Neural progenitor cell (in vitro differentiated cells): ENCODE results near the gene HSF4. TPM values are rescaled to one million over a fixed set of nuclear protein-coding genes. Genes with fewer than 3 reads are reported as not detected.
A peak's percentile ranks its signal among the peaks of the same experiment; 100 is the strongest.

ENCODE experiments used
- DNase-seq: peaks from one replicate; pipeline ENCODE4 v3.0.0-alpha.2; 2016; ENCODE audit warnings: low spot score
- H2AFZ ChIP-seq: fragments of 200-600 bp; sonication (generic); replicated peaks from 2 replicates; pipeline ENCODE4 v1.6.1; 2016; ENCODE audit warnings: antibody characterized with exemption
- H3F3A ChIP-seq: fragments of 200-600 bp; sonication (generic); 2 replicates; pipeline ENCODE4 v1.6.1; 2016; ENCODE audit warnings: antibody characterized with exemption, low read depth
- H3K27ac ChIP-seq: fragments of 200-600 bp; sonication (generic); 2 replicates; pipeline ENCODE4 v1.5.1; 2016; ENCODE audit warnings: mild to moderate bottlenecking
- H3K27me3 ChIP-seq: fragments of 200-600 bp; sonication (generic); 2 replicates; pipeline ENCODE4 v1.6.1; 2016; ENCODE audit warnings: mild to moderate bottlenecking, moderate library complexity
- H3K36me3 ChIP-seq: fragments of 200-600 bp; sonication (generic); 2 replicates; pipeline ENCODE4 v1.5.1; 2016
- H3K4me1 ChIP-seq: fragments of 200-600 bp; sonication (generic); 2 replicates; pipeline ENCODE4 v1.6.1; 2016; ENCODE audit warnings: mixed run types
- H3K4me2 ChIP-seq: fragments of 200-600 bp; sonication (generic); 2 replicates; pipeline ENCODE4 v1.6.1; 2016
- H3K4me3 ChIP-seq: fragments of 200-600 bp; sonication (generic); 2 replicates; pipeline ENCODE4 v1.5.1; 2016
- H3K79me2 ChIP-seq: fragments of 200-600 bp; sonication (generic); 2 replicates; pipeline ENCODE4 v1.6.1; 2016; ENCODE audit warnings: low read depth
- H3K9ac ChIP-seq: fragments of 200-600 bp; sonication (generic); 2 replicates; pipeline ENCODE4 v1.6.1; 2016
- H3K9me3 ChIP-seq: fragments of 200-600 bp; sonication (generic); 2 replicates; pipeline ENCODE4 v1.5.1; 2016; ENCODE audit warnings: low read depth
- H4K20me1 ChIP-seq: fragments of 200-600 bp; sonication (generic); 2 replicates; pipeline ENCODE4 v1.6.1; 2016; ENCODE audit warnings: low read depth
- H3K27ac Mint-ChIP-seq: 3 replicates; pipeline ENCODE4 v1.8.0; 2021; ENCODE audit warnings: mixed read lengths
- H3K27me3 Mint-ChIP-seq: 2 replicates; pipeline ENCODE4 v1.8.0; 2022; ENCODE audit warnings: low read depth, mild to moderate bottlenecking, inconsistent platforms, moderate library complexity, mixed read lengths; ENCODE audit not compliant: insufficient read depth
- H3K36me3 Mint-ChIP-seq: 3 replicates; pipeline ENCODE4 v1.8.0; 2021; ENCODE audit warnings: mixed read lengths
- H3K4me1 Mint-ChIP-seq: 3 replicates; pipeline ENCODE4 v1.8.0; 2021; ENCODE audit warnings: mixed read lengths
- H3K4me3 Mint-ChIP-seq: 3 replicates; pipeline ENCODE4 v1.8.0; 2021; ENCODE audit warnings: mild to moderate bottlenecking, moderate library complexity, mixed read lengths
- H3K9me3 Mint-ChIP-seq: 3 replicates; pipeline ENCODE4 v1.8.0; 2020; ENCODE audit warnings: mixed read lengths
- EZH2 ChIP-seq: fragments of 200-600 bp; sonication (generic); IDR thresholded peaks from 2 replicates; pipeline ENCODE4 v1.6.1; 2017; ENCODE audit warnings: antibody characterized with exemption, mild to moderate bottlenecking, moderate library complexity
- EZH2phosphoT487 ChIP-seq: fragments of 200-600 bp; sonication (generic); IDR thresholded peaks from 2 replicates; pipeline ENCODE4 v1.6.1; 2017; ENCODE audit warnings: antibody characterized with exemption
- total RNA-seq: library from RNA; depleted of rRNA; stranded (reverse); fragments of >200 nt; gene quantifications from 2 replicates; pipeline ENCODE4 v1.2.3, GENCODE V29; 2015; ENCODE audit warnings: low replicate concordance
- TF ChIP-seq, protein P1 (sequence below): fragments of 200-600 bp; sonication (generic); IDR thresholded peaks from 2 replicates; pipeline ENCODE4 v1.5.1; 2017; ENCODE audit warnings: antibody characterized with exemption, mild to moderate bottlenecking

Gene HSF4
- total RNA-seq, 1 donor from 2014 or later = not detected

DNA sequence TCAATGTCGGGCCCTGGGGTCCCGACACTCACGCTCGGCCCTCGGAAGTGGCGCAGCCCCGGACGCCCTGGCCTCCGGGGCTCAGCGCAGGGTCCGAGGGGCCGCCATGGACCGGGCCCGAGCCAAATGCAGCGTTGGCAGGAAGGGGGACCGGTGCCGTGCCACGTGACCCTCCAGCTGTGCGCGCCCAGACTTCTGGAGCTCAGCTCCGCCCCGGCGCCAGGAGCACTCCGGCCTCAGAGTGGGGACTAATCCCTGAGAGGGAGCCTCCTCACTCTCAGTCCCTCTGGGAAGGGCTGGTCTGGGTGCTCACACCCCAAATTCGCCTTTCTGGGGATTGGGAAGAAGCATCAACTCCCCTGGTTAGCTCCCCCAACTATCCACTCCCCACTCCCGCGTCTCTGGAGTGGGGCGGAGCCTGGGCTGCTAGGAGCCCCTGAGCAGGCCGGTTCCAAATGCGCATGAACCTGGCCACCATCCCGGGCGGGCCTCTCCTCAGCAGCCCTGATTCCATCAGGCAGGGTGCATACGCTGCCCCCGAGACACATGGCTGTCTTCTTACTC, 13.6 kb upstream of the HSF4 start, which contains the start of gene B3GNT9:
B3GNT9 (minus strand) TSS at position 166 of the 564 bp plus-strand sequence. CDS start 513 bp downstream, outside the sequence.
- Histone ChIP-seq H3K9ac (no peak within 1 kb of the TSS), H3K4me3 (peak within 1 kb of the TSS; percentile 52), H3K4me2 (peak within 1 kb of the TSS; percentile 75), H3K4me1 (peaks cover 6% of the 10 kb centered on the region), H2AFZ (peak within 1 kb of the TSS; percentile 86), H3F3A (peaks cover 33% of the 10 kb centered on the region), H4K20me1 (peaks cover 16% of the 10 kb centered on the region), H3K27ac (no peak within 1 kb of the TSS), H3K9me3 (no peaks in the 10 kb centered on the region), H3K27me3 (peaks cover 68% of the 10 kb centered on the region), H3K79me2 (no peaks in the 10 kb centered on the region), H3K36me3 (no peaks in the 10 kb centered on the region)
- Mint-ChIP-seq H3K27ac (no peak within 1 kb of the TSS), H3K36me3 (peaks cover 7% of the 10 kb centered on the region), H3K4me3 (peak within 1 kb of the TSS; percentile 81), H3K9me3 (peaks cover 2% of the 10 kb centered on the region), H3K27me3 (peaks cover 49% of the 10 kb centered on the region), H3K4me1 (peaks cover 8% of the 10 kb centered on the region)
- peak; percentile 13 for TF ChIP-seq EZH2phosphoT487
- TF ChIP-seq EZH2 = peak; percentile 49
- TF ChIP-seq, protein P1, sequence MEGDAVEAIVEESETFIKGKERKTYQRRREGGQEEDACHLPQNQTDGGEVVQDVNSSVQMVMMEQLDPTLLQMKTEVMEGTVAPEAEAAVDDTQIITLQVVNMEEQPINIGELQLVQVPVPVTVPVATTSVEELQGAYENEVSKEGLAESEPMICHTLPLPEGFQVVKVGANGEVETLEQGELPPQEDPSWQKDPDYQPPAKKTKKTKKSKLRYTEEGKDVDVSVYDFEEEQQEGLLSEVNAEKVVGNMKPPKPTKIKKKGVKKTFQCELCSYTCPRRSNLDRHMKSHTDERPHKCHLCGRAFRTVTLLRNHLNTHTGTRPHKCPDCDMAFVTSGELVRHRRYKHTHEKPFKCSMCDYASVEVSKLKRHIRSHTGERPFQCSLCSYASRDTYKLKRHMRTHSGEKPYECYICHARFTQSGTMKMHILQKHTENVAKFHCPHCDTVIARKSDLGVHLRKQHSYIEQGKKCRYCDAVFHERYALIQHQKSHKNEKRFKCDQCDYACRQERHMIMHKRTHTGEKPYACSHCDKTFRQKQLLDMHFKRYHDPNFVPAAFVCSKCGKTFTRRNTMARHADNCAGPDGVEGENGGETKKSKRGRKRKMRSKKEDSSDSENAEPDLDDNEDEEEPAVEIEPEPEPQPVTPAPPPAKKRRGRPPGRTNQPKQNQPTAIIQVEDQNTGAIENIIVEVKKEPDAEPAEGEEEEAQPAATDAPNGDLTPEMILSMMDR = no peak
- DNase-seq = peak; percentile 86

DNA sequence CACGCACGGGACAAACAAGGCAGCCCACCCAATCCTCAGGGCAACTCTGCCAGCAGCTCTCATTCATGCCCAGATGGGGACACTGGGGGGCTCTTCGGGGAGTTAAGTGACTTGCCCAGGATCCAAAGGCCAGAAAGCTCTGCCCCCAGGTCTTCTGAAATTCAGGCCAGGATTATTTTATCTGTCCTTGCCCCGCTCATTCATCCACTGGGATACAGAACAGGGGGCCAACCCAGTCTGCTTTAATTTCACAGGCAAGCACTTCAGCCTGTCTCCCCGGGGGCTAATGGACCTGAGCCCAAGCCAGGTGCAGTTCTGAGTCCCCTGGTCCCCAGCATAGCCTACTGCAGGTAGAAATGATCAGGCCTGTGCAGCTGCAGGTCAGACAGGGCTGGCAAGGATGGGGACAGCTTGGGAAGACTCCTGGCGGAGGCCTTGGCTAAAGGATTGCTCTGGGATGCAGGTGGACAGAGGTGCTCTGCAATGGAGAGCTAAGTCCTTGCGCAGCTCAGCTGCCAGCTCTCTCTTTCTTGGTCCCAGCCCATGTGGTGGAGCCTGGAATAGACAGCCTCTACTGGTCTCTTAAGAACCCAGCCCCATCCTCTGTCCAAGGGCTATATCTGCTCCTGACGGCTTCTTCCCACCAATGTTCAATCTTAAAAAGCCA, 13.0 kb upstream of the HSF4 start:
- Mint-ChIP-seq H3K9me3 (peaks cover 2% of the 10 kb centered on the region), H3K4me3 (peak overlapping the region; percentile 81), H3K27me3 (peaks cover 55% of the 10 kb centered on the region), H3K4me1 (peaks cover 12% of the 10 kb centered on the region), H3K36me3 (peaks cover 7% of the 10 kb centered on the region), H3K27ac (no peak overlapping the region)
- Histone ChIP-seq H3F3A (peaks cover 33% of the 10 kb centered on the region), H3K4me3 (no peak overlapping the region), H3K27ac (no peak overlapping the region), H3K79me2 (no peaks in the 10 kb centered on the region), H2AFZ (peak overlapping the region; percentile 86), H3K27me3 (peaks cover 75% of the 10 kb centered on the region), H3K4me2 (peak overlapping the region; percentile 75), H3K4me1 (peaks cover 6% of the 10 kb centered on the region), H3K9me3 (no peaks in the 10 kb centered on the region), H3K9ac (no peak overlapping the region), H4K20me1 (peaks cover 18% of the 10 kb centered on the region), H3K36me3 (no peaks in the 10 kb centered on the region)
- DNase-seq = peak; percentile 13
- TF ChIP-seq EZH2 = no peak
- TF ChIP-seq EZH2phosphoT487 = no peak
- TF ChIP-seq, protein P1 = no peak

DNA sequence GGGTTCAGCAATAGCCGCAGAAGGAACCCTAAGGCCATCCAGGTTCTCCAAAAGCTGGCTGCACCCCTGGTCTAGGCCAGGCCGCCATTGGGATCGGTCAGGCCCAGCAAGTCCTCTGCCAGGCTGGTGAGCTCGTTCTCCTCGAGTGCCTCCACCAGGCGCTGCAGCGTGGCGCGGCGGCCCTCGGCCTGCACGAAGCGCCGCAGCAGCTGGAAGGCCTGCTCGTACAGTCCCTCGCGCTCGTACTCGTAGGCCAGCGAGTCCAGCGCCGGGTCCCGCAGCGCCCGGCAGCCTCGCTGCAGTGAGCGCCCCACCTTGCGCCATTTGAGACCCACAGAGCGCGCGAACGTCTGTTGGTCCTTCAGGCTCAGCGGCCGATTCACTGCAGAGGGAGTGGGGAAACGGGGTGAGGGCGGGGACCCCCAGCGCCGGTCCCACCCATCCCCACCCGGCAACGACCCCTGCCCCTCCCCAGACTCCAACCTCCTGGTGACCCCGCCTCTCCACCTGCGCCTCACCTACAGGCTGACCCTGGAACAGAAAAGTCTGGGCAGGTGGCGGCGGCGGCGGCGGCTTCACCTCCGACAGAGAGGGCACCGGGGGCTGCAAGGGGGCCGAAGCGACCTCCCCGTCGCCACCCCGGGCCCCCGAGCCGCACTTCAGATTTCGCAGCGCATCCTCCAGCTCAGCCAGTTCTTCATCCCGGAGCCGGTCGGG, 9.8 kb upstream of the HSF4 start:
- TF ChIP-seq, protein P1 = no peak
- TF ChIP-seq EZH2 (no peak), EZH2phosphoT487 (no peak)
- H3K79me2 ChIP-seq = no peaks in the 10 kb centered on the region
- peak overlapping the region; percentile 83 for H3K4me2 ChIP-seq
- H3K27me3 Mint-ChIP-seq = peaks cover 72% of the 10 kb centered on the region
- no peak overlapping the region for H3K27ac Mint-ChIP-seq
- peaks cover 100% of the 10 kb centered on the region for H3K27me3 ChIP-seq
- H3K4me1 ChIP-seq = peaks cover 6% of the 10 kb centered on the region
- peak overlapping the region; percentile 55 for H2AFZ ChIP-seq
- no peaks in the 10 kb centered on the region for H3K9me3 Mint-ChIP-seq
- H3F3A ChIP-seq = peaks cover 22% of the 10 kb centered on the region
- no peaks in the 10 kb centered on the region for H3K36me3 Mint-ChIP-seq
- peak overlapping the region; percentile 48 for H3K4me3 ChIP-seq
- peaks cover 16% of the 10 kb centered on the region for H3K4me1 Mint-ChIP-seq
- no peaks in the 10 kb centered on the region for H3K9me3 ChIP-seq
- no peak overlapping the region for H3K27ac ChIP-seq
- H3K9ac ChIP-seq = no peak overlapping the region
- DNase-seq = peak; percentile 66
- H3K36me3 ChIP-seq = no peaks in the 10 kb centered on the region
- peaks cover 33% of the 10 kb centered on the region for H4K20me1 ChIP-seq
- H3K4me3 Mint-ChIP-seq = peak overlapping the region; percentile 78
